B cell (primary cell): Measurements from ENCODE around the gene VWA7. TPM values are rescaled to one million over a fixed set of nuclear protein-coding genes. Genes with fewer than 3 reads are reported as not detected.
A peak's percentile ranks its signal among the peaks of the same experiment; 100 is the strongest.

Experiments
- ATAC-seq: fragments of 200-7000 bp; cut with Tn5 transposase; one replicate; pipeline ENCODE4 v1.10.0; 2021; ENCODE audit warnings: low read depth, mild to moderate bottlenecking, moderate number of reproducible peaks, moderate library complexity
- CTCF ChIA-PET: fragments of 350-600 bp; sonication (Branson Sonifier 250); formaldehyde crosslinking; loops from one replicate; lab custom pipeline; 2021; ENCODE audit warnings: antibody characterized with exemption, inconsistent platforms; lab: Charles Lee
- POLR2A ChIA-PET: fragments of 350-600 bp; sonication (Branson Sonifier 250); formaldehyde crosslinking; loops from one replicate; lab custom pipeline; 2021; ENCODE audit warnings: antibody characterized with exemption; lab: Charles Lee
- DNase-seq: peaks from one replicate; pipeline ENCODE4 v3.0.0; 2013
- H2AFZ ChIP-seq: 2 replicates; pipeline ENCODE4 v1.6.1; 2012; ENCODE audit warnings: mild to moderate bottlenecking, low read depth, low read length; ENCODE audit not compliant: insufficient read depth, poor library complexity, severe bottlenecking
- H3K27ac ChIP-seq, 2 donors: 1 replicate in 1 of 2; 2 replicates in 1 of 2; pipeline ENCODE4 v1.5.1; 2012 to 2013; ENCODE audit warnings: low read length in 2 of 2, mild to moderate bottlenecking in 2 of 2, moderate library complexity in 1 of 2
- H3K27me3 ChIP-seq, 4 experiments: fragments of 200-600 bp in 1 of 4; sonication (generic) in 1 of 4; replicated peaks in 1 of 4; 1 replicate in 2 of 4; 2 replicates in 2 of 4; pipeline versions ENCODE4 v1.6.1 to v1.7.0; 2013 to 2016; ENCODE audit warnings: low read length in 3 of 4, mild to moderate bottlenecking in 2 of 4, mixed read lengths in 1 of 4, moderate library complexity in 1 of 4; ENCODE audit not compliant: insufficient read depth in 4 of 4, control insufficient read depth in 3 of 4; ENCODE audit errors: control extremely low read depth in 1 of 4
- H3K36me3 ChIP-seq, 2 experiments: replicated peaks in 1 of 2; 1 replicate in 1 of 2; 2 replicates in 1 of 2; pipeline versions ENCODE4 v1.6.1 to v1.7.1; 2013; ENCODE audit warnings: low read length in 1 of 2; ENCODE audit not compliant: insufficient read depth in 2 of 2, control insufficient read depth in 1 of 2; ENCODE audit errors: control extremely low read depth in 1 of 2, extremely low read depth in 1 of 2
- H3K4me1 ChIP-seq, 2 donors: fragments of 200-600 bp in 1 of 2; sonication (generic) in 1 of 2; 1 replicate in 1 of 2; 2 replicates in 1 of 2; pipeline versions ENCODE4 v1.5.1 to v1.6.1; 2013 to 2017; ENCODE audit warnings: low read length in 2 of 2; ENCODE audit not compliant: control insufficient read depth in 2 of 2, insufficient read depth in 2 of 2
- H3K4me2 ChIP-seq: replicated peaks from 2 replicates; pipeline ENCODE3; 2012; ENCODE audit warnings: mild to moderate bottlenecking, low read depth, low read length; ENCODE audit not compliant: poor library complexity, severe bottlenecking
- H3K4me3 ChIP-seq, 5 experiments: fragments of 200-600 bp in 1 of 5; sonication (generic) in 1 of 5; 1 replicate in 3 of 5; 2 replicates in 2 of 5; pipeline versions ENCODE4 v1.5.1 to v1.7.0; 2011 to 2016; ENCODE audit warnings: low read length in 4 of 5, mild to moderate bottlenecking in 4 of 5, low read depth in 2 of 5, control low read depth in 1 of 5, moderate library complexity in 1 of 5; ENCODE audit not compliant: insufficient read depth in 1 of 5; ENCODE audit errors: control extremely low read depth in 1 of 5, extremely low read depth in 1 of 5
- H3K79me2 ChIP-seq: fragments of 200-600 bp; sonication (generic); one replicate; pipeline ENCODE4 v1.6.0; 2016; ENCODE audit warnings: low read length; ENCODE audit not compliant: control insufficient read depth, insufficient read depth
- H3K9ac ChIP-seq: fragments of 200-600 bp; sonication (generic); 2 replicates; pipeline ENCODE4 v1.6.1; 2017; ENCODE audit warnings: mild to moderate bottlenecking, low read length, moderate library complexity
- H3K9me3 ChIP-seq, 3 donors: one replicate each; pipeline versions ENCODE4 v1.6.1 to v1.7.1; 2013; ENCODE audit warnings: low read length in 2 of 3; ENCODE audit not compliant: control insufficient read depth in 2 of 3, insufficient read depth in 1 of 3; ENCODE audit errors: control extremely low read depth in 1 of 3
- H4K20me1 ChIP-seq: 2 replicates; pipeline ENCODE4 v1.6.0; 2012; ENCODE audit warnings: mild to moderate bottlenecking, low read length; ENCODE audit not compliant: insufficient read depth, control insufficient read depth, poor library complexity, severe bottlenecking
- H3K27ac Mint-ChIP-seq: one replicate; pipeline ENCODE4 v1.8.0; 2021; ENCODE audit warnings: mixed read lengths
- H3K27me3 Mint-ChIP-seq: one replicate; pipeline ENCODE4 v1.8.0; 2021; ENCODE audit warnings: mixed read lengths
- H3K4me1 Mint-ChIP-seq: one replicate; pipeline ENCODE4 v1.8.0; 2021; ENCODE audit warnings: mixed read lengths
- H3K4me3 Mint-ChIP-seq: one replicate; pipeline ENCODE4 v1.8.0; 2021; ENCODE audit warnings: mixed read lengths
- H3K9me3 Mint-ChIP-seq: one replicate; pipeline ENCODE4 v1.8.0; 2022; ENCODE audit warnings: mixed read lengths; ENCODE audit not compliant: insufficient read depth
- CTCF ChIP-seq: fragments of 200-600 bp; IDR thresholded peaks from one replicate; pipeline ENCODE4 v1.8.0; 2022; ENCODE audit warnings: antibody characterized with exemption, mild to moderate bottlenecking
- EZH2 ChIP-seq: IDR thresholded peaks from 2 replicates; pipeline ENCODE4 v1.6.1; 2012; ENCODE audit warnings: borderline replicate concordance, low read depth, mild to moderate bottlenecking, moderate library complexity, low read length; ENCODE audit not compliant: insufficient read depth, poor library complexity, severe bottlenecking
- WGBS: methylation state at CpG from one replicate; pipeline ENCODE4 v1.1.5; 2013; ENCODE audit warnings: missing lambda C conversion rate; ENCODE audit not compliant: insufficient coverage; 5-methylcytosine and 5-hydroxymethylcytosine counted together
- intact Hi-C: fragments of 100-400 bp; cut with micrococcal nuclease; formaldehyde crosslinking; loops from one replicate; pipeline ENCODE4 v1.10.0; 2022
- polyA plus RNA-seq: library from polyadenylated mRNA; depleted of rRNA; stranded (reverse); fragments of >200 nt; gene quantifications from 2 replicates; pipeline ENCODE4 v1.2.3, GENCODE V29; 2012
- total RNA-seq, 2 donors: library from RNA; stranded (reverse); fragments of 120-200 nt in 1 of 2; gene quantifications; 1 replicate in 1 of 2; 2 replicates in 1 of 2; pipeline versions ENCODE4 v1.2.3 to v1.2.4, GENCODE V29; 2013 to 2022

The VWA7 gene
- total and polyA plus RNA-seq, 2 donors (not counting 1 experiment from before 2014, with no cell fraction given) = 5.2 to 6.0 TPM

GRCh38 chr6:31740397-31741223 is 36.5 kb downstream of the VWA7 start:
- H3K4me1 Mint-ChIP-seq = peaks cover 54% of the 10 kb centered on the region
- peak overlapping the region; percentile 76 for H3K9ac ChIP-seq
- peak; percentile 3 for ATAC-seq

More at GRCh38 chr6:31740397-31741223, 36.5 kb downstream of the VWA7 start:
- 2% methylated on average over 26 of the region's 29 CpGs for WGBS
- peak overlapping the region; percentile 71 to 90 (median 81) for H3K4me3 ChIP-seq
- Mint-ChIP-seq H3K27ac (peak overlapping the region; percentile 91), H3K9me3 (no peaks in the 10 kb centered on the region), H3K4me3 (peak overlapping the region; percentile 97), H3K27me3 (no peaks in the 10 kb centered on the region)
- intact Hi-C loops = no loop called here
- POLR2A ChIA-PET = interaction anchor here (0.6 to 2.9 kb wide), 9 partner anchors 10 to 1973 kb away, joined by 3 to 20 read pairs (median 4); partner anchors contain the start of genes ABHD16A, DDAH2, HSPA1A and HSPA1L
- DNase-seq = no peak
- no peaks in the 10 kb centered on the region for H3K9me3 ChIP-seq
- CTCF ChIA-PET = interaction anchor here (1.0 to 7.8 kb wide), 12 partner anchors 11 to 190 kb away, joined by 3 to 90 read pairs (median 5); partner anchors contain the start of genes DDAH2, LSM2, LY6G5C and VWA7
- H3K4me1 ChIP-seq = peaks cover 39 to 42% of the 10 kb centered on the region in 2 donors
- H4K20me1 ChIP-seq = no peaks in the 10 kb centered on the region
- no peak for TF ChIP-seq CTCF
- no peak for TF ChIP-seq EZH2
- H3K27ac ChIP-seq = peak overlapping the region; percentile 40 to 96
- peaks cover 0 to 4% of the 10 kb centered on the region in 2 experiments for H3K36me3 ChIP-seq
- peak overlapping the region; percentile 90 for H2AFZ ChIP-seq
- H3K4me2 ChIP-seq = peak overlapping the region; percentile 100
- peaks cover 33% of the 10 kb centered on the region for H3K79me2 ChIP-seq
- H3K27me3 ChIP-seq = no peaks in the 10 kb centered on the region
